ENCODE results near the gene MAEL. TPM values are rescaled to one million over a fixed set of nuclear protein-coding genes. Genes with fewer than 3 reads are reported as not detected.
A peak's percentile ranks its signal among the peaks of the same experiment; 100 is the strongest.

The MAEL gene
- total RNA-seq, 1 donor, result not detected

DNA sequence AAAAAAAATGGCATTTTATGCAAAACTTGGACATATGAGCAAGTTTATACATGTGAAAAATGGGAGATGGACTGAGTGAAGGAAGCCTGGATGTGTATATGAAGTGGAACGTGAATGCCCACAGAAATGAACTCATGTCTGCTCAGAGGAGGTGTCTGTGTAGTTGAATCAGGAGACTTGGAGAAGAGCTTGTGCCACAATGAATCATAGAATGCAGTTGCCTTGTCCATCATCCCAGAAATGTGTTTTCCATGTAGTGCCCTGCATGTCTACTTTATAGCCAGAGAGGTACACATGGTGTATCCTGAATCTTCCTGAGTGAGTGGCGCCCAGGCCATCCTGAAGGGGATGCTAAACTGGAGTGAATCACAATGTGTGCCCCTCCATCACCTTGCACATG lies 11.1 kb upstream of the MAEL start:
- no peak overlapping the region for H3K4me3 ChIP-seq (ENCODE audit: low read depth, low read length)
- DNase-seq (ENCODE audit: low read depth), result no peak
- TF ChIP-seq, protein P1, sequence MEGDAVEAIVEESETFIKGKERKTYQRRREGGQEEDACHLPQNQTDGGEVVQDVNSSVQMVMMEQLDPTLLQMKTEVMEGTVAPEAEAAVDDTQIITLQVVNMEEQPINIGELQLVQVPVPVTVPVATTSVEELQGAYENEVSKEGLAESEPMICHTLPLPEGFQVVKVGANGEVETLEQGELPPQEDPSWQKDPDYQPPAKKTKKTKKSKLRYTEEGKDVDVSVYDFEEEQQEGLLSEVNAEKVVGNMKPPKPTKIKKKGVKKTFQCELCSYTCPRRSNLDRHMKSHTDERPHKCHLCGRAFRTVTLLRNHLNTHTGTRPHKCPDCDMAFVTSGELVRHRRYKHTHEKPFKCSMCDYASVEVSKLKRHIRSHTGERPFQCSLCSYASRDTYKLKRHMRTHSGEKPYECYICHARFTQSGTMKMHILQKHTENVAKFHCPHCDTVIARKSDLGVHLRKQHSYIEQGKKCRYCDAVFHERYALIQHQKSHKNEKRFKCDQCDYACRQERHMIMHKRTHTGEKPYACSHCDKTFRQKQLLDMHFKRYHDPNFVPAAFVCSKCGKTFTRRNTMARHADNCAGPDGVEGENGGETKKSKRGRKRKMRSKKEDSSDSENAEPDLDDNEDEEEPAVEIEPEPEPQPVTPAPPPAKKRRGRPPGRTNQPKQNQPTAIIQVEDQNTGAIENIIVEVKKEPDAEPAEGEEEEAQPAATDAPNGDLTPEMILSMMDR (IDR thresholded peaks at IDR 0.05; ENCODE audit: insufficient read depth, low read length), result no peak

DNA sequence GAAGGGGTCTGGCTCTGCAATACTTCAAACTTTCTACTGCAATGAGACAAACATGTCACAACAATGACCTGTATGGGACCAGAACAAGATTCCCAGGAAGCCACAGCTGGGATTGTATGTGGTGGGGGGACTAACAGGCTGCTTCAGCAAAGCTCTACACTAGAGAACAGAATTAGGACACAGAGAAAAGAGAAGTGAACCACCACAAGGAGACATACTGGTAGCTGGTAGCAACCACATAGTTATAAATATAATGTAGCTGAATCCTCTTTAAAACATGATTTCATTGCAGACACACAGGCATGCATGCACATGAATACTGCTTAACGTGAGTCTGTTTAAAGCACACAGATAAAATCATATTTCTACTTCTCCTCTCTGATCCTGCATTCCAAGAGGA lies 10.3 kb upstream of the MAEL start:
- DNase-seq (ENCODE audit: low read depth), result no peak
- H3K4me3 ChIP-seq (ENCODE audit: low read depth, low read length), result no peak overlapping the region
- TF ChIP-seq, protein P1 (IDR thresholded peaks at IDR 0.05; ENCODE audit: insufficient read depth, low read length), result no peak

DNA sequence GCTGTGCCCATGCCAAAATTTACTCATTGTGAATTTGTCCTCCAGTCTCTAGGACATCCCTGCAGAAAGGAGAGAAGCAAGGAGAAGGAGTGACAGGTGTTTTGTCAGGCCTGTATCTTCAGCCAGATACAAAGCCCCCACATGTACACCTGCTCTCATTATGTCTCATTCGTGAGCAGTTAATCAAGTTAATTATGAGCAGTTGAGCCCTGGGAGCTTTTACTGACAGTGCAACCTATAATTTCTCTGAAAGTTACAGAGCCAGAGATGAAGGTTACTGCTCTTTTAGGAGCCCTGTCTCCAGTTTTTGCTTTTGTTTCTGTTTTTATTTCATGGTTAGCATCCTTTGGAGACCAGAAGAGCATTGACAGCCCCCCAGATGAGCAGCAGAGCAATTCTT lies 8.7 kb upstream of the MAEL start:
- H3K4me3 ChIP-seq (ENCODE audit: low read depth, low read length), result no peak overlapping the region
- DNase-seq (ENCODE audit: low read depth), result no peak
- TF ChIP-seq, protein P1 (IDR thresholded peaks at IDR 0.05; ENCODE audit: insufficient read depth, low read length), result no peak

DNA sequence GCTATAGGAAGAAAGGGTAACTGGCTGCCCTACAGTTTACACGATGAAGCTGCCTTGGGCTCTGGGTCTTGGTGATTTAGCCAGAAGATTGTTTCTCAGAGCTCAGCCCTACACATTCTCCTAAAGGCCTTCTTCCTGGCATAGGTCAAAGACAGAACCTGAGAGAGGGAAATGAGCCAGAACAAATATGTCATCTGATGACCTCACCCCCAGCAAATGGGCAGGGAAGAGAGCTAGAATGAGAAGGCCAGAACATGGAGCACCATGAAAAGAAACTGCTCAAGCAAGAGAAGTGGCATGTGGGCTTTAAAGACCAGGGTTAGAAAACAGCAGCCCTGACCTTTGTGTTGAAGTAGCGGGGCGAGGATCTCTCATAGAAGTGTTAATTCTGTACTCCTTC lies 8.3 kb upstream of the MAEL start:
- DNase-seq (ENCODE audit: low read depth), result no peak
- TF ChIP-seq, protein P1 (IDR thresholded peaks at IDR 0.05; ENCODE audit: insufficient read depth, low read length), result no peak
- H3K4me3 ChIP-seq (ENCODE audit: low read depth, low read length), result no peak overlapping the region

DNA sequence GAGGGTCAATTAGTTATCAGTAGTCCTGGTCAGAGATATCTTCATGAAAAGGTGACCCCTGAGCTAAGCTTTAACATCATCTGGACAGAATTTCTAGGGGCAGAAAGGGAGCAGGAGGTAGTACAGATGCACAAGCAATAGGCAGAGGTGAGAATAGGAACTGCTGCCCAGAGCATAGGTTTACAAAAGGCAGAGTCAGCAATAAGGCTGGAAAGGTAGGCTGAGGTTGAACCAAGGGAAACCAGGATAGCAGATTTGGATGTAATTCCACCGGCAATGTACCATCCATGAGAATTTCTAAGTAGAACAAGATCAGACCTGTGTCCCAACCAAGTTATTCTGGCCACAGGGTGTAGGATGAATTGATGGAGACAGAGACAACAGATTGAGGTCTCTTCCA lies 7.5 kb upstream of the MAEL start:
- TF ChIP-seq, protein P1 (IDR thresholded peaks at IDR 0.05; ENCODE audit: insufficient read depth, low read length), result no peak
- no peak for DNase-seq (ENCODE audit: low read depth)
- H3K4me3 ChIP-seq (ENCODE audit: low read depth, low read length), result no peak overlapping the region

DNA sequence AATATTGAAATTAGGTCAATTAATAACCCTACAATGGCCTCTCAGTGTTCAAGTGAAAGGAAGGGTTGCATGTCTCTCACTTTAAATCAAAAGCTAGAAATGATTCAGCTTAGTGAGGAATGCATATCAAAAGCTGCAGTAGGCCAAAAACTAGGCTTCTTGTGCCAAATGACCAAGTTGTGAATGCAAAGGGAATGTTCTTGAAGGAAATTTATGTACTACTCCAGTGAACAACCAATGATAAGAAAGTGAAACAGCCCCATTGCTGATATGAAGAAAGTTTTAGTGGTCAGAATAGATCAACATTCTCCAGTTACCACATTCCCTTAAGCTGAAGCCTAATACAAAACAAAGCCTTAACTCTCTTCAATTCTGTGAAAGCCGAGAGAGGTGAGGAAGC lies 10.0 kb downstream of the MAEL start:
- no peak overlapping the region for H3K4me3 ChIP-seq (ENCODE audit: low read depth, low read length)
- TF ChIP-seq, protein P1 (IDR thresholded peaks at IDR 0.05; ENCODE audit: insufficient read depth, low read length), result no peak
- peak; percentile 68 for DNase-seq (ENCODE audit: low read depth)

DNA sequence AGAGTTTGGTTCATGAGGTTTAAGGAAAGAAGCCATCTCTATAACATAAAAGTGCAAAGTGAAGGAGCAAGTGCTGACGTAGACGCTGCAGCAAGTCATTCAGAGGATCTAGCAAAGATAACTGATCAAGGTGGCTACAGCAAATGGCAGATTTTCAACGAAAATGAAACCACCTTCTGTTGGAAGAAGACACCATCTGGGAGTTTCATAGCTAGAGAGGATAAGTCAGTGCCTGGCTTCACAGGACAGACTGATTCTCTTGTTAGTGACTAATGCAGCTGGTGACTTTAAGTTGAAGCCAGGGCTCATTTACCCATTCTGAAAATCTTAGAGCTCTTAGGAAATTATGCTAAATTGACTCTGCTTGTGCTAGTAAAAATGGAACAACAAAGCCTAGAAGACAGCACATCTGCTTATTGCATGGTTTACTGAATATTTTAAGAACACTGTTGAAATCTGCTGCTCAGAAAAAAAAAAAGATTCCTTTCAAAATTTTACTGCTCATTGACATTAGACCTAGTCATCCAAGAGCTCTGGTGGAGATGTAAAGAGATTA lies 10.5 kb downstream of the MAEL start:
- no peak for DNase-seq (ENCODE audit: low read depth)
- no peak overlapping the region for H3K4me3 ChIP-seq (ENCODE audit: low read depth, low read length)
- TF ChIP-seq, protein P1 (IDR thresholded peaks at IDR 0.05; ENCODE audit: insufficient read depth, low read length), result no peak
